ENCODE measurements around the gene SYNE2. TPM values are rescaled to one million over a fixed set of nuclear protein-coding genes. Genes with fewer than 3 reads are reported as not detected.
"Not testable (repeated sequence)": the region's sequence is repeated elsewhere in the genome, so short reads cannot be mapped to it uniquely, and the experiment has no call there.

SYNE2 gene
- polyA plus RNA-seq, 5 donors = 69.7 to 101 (median 93.6) TPM

DNA sequence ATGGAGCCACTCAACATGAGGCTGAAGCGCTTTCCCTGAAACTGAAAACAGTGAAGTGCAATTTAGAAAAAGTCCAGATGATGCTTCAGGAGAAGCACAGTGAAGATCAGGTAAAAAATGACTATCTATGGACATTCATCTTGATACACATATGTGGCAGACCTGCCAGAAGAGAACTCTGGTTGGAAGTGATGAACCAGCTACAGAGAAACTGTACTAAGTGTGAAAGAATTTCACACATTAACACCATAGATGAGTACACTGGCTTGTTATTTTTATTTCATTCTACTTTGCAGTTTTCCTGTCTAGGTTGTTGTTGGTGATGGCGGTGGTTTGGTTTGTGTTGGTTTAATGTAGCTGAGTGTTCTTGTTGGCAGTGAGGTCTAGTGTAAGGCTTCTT is 266.7 kb downstream of the SYNE2 start:
- no peak for DNase-seq

DNA sequence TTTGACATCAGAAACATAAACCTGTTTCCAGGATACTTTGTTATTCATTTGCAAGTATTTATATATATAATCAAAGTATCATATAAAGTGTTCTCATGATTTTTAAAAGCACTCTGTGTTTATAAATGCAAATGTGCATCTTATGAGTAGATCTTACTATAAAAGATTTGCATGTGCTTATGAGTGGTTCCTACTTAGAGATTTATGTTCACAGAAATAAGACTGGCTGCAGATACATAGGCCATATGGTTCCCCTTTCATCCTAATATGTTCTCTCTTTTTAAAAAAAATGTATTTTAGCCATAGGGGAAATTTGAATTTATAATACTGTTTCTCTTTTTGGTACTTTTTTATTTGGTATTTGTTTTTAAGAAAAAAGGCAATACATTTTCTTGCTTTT is 267.2 kb downstream of the SYNE2 start:
- DNase-seq = no peak

DNA sequence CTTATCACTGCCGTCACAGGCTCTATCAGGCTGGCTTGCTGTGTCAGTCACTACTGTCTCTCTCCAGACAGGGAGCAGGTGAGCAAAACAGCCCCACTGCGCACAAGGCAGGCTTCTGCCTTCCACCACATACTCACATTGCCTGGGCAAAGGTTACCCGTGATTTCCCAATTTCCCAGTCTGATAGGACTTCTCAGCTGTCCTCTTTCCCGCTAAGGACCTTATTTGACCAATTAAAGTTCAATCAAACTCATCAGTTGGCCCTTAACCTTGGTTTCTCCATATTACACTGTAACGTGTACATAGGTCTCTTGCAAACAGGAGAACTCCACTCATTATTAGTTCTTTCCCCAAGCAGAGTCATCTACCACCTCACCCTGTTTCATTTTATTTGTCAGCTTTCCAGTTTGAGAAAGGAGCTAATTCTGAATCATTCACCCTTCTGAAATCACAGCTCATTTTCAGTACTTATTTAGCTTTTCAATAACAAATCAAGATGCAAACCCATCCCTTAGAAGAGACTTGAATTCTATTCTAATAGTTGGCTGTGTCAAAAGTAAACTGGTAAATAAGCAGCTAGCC is 270.5 kb downstream of the SYNE2 start:
- DNase-seq = no peak

DNA sequence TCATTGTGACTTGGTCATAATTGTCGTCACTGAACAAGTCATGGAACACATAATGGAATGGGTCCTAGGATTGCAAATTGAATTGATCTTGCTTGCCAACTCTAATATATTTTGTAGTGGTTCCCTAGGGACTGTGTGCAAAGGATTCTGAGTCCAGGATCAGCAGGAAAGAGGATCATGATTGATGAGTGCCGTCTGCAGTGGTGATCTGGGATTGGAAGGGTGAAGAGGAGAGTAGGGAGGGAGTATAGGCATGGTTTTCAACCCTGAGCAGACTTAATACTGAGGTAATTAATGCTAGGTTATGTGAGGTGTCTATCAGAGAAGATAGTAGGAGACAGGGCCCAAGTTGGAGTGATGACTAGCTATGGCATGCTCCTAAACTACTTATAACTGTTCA is 272.5 kb downstream of the SYNE2 start:
- DNase-seq = no peak

DNA sequence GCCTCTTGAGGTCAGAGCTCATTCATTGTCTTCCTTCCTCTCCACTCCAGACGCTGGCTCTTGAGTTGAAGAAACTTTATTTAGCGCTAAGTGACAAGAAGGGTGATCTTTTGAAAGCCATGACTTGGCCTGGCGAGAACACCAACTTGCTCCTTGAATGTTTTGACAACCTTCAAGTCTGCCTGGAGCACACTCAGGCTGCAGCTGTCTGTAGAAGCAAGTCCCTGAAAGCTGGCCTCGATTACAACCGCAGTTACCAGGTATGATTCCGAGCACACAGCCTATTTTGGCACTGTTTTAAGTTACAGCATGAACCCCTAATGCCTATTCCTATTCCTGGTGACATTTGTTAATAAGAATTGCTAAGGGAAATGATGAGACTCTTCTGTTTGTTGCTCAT is 273.7 kb downstream of the SYNE2 start:
- DNase-seq = no peak

DNA sequence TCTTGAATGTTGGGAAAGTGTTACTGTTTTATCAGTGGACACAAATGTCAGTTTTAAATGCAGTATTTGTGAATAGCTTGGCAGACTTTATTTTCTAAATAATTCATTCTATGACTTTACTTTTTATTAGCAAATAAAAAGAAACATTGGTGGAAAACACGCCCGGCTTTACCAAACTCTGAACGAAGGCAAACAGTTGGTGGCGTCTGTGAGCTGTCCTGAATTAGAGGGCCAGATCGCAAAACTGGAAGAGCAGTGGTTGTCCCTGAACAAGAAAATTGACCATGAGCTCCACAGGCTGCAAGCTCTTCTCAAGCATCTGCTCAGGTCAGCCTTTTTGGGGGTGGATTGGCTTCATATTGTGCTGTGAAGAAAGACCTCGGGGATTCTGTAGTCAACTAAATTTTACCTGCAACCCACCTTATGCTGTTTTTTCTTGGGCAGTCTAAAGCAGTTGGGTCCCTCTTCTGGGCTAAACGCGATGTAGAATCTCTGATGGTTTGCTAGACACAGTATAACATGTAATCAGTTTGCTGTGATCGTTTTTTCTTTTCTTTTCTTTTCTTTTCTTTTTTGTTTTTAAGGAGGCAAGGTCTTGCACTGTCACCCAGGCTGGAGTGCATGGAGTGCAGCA is 285.0 kb downstream of the SYNE2 start:
- DNase-seq = no peak

DNA sequence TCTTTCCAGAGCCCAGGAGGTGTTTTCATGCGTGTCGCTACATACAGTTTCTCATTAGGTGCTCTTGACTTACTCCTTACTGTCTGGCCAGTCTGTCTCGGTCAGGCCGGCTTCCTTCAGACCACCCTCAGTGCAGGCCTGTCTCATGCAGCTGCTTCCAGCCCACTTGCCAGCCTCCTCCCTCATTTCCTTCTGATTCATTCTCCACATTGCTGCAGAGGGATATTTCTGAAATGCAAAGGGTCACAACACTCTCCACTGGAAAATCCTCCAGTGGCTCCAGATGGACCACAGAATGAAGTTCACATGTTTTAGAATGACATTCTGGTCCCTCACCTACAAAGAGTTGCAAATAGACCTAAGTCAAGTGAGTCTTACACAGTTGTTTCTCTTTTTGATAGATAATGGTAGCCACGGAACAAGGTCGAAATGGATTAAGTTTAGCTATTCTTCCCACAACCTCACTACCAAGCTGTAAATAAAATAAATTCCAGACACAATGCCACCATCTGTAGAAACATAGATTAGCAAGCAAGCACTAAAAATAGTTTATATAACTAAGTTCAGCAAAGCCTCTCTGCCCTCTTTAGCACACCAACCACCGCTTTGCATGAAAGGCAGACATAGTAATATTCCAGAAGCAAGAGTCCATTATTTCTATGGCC is 294.5 kb downstream of the SYNE2 start:
- peak; percentile 23 to 60 for DNase-seq

DNA sequence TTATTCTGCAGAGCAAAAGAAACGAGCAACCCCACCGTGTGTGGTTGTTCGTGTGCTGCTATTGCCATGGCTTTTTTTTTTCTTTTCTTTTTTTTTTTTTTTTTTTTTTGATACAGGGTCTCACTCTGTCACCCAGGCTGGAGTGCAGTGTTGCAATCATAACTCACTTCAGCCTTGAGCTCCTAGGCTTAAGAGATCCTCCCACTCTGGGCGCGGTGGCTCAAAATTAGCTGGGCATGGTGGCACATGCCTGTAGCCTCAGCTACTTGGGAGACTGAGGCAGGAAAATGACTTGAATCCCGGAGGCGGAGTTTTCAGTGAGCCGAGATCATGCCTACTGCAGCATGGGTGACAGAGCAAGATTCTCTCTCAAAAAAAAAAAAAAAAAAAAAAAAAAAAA is 297.1 kb downstream of the SYNE2 start:
- no peak for DNase-seq

DNA sequence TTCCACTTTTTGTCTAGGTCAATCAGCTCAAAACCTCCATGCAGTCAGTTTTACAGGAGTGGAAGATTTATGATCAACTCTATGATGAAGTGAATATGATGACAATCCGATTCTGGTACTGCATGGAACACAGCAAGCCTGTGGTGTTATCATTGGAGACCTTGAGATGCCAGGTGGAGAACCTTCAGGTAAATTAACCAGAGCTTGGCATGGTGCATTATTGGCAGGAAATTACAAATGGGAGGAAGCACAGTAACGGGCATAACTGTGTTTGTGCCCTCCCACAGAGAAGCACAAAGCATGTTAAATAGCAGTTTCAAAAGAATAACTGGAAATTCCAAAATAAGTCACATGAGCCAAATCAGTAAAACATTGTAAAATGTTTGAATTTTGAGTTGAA is 305.8 kb downstream of the SYNE2 start:
- DNase-seq = no peak

DNA sequence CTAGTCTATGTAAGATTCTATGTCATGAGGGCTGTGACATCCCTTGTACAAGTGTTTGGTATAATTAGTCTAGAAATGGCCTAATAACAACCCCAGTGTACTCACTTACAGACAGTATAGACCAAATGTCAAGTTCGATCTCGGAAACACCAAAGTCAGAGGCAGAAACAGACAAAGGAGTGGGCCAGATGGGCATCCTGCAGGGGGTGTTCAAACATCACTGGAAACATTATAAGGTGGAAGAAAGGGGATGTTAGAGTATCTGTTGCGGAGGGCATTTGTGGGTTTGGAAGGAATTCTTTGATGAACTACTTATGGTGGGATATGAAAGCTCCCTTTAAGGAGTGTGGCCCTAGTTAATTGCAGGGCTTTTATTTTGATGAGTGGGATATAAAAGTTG is 306.8 kb downstream of the SYNE2 start:
- DNase-seq = no peak

DNA sequence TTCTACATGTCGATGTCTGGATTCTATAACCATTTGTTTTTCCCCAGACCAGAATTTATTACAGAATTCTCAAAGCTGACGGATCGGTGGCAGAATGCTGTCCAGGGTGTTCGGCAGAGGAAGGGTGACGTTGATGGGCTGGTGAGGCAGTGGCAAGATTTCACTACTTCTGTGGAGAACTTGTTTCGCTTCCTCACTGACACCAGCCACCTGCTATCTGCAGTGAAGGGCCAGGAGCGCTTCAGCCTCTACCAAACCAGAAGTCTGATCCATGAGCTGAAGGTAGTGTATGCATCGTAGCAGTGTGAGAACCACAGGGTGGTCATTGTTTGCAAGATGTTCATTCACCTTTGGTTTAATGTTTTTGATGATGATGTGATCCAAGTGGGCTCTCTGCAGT is 317.4 kb downstream of the SYNE2 start:
- DNase-seq = no peak

DNA sequence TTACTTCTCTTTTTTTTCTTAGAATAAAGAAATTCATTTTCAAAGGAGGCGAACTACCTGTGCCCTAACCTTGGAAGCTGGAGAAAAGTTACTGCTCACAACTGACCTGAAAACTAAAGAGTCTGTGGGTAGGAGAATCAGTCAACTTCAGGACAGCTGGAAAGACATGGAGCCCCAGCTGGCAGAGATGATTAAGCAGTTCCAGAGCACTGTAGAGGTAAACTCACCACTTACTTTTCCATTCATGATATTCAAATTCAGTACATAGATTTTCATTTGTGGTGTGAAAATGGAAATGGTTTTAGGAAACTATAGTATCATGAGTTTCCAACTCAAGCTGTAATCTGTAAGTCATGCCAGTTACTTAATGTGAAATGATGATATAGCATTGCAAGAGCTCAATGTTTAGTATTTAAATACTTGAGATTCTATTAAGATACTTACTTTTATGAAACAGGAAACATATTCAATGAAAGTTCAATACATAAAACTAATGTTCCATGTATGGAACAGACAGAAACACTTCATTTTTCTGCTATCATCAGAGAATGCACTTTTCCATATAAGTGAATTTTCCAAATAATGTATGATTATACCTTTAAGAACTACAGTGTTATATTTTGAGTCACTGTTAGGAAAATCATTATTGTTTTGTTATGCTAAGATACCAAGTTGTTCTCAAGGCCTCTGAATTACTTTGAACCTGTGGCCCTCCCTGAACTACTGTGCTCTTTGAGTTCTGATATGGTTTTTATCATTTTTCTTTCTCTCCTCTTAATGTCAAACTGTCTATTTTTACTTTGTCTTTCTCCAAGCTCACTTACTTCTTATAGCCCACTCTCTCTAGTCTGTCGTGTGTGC is 322.3 kb downstream of the SYNE2 start:
- no peak for DNase-seq

DNA sequence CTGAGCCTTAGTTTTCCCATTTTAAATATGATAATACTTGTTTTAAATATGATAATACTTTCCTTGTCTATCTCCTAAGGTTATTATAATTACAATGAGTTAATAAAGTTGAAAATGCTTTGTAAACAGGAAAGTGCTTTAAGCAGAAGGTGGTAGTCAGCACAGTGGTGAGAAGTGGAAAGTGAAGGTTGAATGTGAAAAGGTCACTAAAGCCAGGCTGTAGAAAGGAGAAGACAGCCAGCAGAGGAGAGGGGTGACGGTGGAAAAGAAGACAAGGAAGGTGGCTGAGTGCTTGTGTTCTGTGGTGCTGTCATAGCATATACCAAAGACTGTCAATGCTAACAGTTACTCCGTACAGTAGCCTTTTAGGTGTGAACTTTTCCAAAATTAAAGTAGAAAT is 323.5 kb downstream of the SYNE2 start:
- DNase-seq = no peak

DNA sequence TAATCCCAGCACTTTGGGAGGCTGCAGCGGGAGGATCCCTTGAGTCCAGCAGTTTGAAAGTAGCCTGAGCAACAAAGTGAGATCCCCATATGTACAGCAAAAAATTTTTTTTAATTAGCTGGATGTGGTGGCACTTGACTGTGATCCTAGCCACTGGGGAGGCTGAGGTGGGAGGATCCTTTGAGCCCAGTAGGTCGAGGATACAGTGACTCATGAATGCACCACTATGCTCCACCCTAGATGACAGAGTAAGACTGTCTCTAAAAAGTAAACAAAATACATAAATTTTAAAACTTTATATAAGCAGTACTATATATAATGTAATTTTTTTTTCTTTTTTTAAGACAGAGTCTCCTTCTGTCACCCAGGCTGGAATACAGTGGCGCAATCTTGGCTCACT is 326.0 kb downstream of the SYNE2 start:
- no peak for DNase-seq

DNA sequence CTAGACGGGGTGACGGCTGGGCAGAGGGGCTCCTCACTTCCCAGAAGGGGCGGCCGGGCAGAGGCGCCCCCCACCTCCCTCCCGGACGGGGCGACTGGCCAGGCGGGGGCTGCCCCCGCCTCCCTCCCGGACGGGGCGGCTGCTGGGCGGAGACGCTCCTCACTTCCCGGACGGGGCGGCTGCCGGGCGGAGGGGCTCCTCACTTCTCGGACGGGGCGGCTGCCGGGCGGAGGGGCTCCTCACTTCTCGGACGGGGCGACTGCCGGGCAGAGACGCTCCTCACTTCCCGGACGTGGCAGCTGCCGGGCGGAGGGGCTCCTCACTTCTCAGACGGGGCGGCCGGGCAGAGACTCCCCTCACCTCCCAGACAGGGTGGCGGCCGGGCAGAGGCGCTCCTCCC is 330.1 kb downstream of the SYNE2 start:
- not testable (repeated sequence) for DNase-seq

DNA sequence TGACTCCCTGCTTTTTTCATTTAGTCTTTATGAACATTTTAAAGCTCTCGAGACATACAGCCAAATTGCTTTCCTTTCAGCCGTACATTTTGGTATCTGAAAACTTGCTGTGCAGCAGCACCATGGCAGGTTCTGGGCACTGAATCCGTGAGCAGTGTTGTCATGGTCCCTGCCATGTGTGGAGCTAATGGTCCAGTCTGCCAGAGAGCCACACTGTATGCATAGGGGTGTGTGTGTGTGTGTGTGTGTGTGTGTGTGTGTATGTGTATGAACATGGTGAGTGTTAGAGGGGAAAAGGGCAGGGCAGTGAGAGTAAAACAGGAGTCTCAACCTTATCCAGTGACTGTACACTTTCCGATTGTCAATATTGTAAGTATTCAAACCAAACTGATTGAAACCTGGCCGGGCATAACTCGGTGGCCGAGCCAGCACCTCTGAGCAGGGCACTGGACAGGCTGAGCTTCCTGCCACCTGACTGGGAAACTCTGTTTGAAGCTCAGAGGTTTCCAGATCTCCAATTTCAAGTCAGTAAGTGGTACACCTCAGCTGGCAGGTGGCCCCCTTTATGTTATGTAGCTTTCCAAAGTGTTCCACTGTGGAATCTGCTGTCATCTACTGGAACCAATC is 331.4 kb downstream of the SYNE2 start:
- DNase-seq = no peak

DNA sequence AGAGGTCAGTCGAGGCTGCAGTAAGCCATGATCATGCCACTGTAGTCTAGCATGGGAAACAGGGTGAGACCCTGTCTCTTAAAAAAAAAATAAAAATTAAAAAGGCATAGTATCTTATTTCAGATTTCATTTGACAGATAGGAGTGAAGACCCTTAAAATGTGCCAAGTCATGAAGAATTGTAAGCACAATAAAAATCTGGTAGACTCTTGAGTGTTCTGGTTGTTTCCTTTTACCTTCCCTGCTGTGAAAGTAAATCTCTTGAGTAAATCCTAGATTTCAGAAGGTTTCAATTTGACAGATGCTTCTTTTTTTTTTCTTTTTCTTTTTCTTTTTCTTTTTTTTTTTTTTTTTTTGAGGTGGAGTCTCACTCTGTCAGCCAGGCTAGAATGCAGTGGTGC is 332.4 kb downstream of the SYNE2 start:
- no peak for DNase-seq

DNA sequence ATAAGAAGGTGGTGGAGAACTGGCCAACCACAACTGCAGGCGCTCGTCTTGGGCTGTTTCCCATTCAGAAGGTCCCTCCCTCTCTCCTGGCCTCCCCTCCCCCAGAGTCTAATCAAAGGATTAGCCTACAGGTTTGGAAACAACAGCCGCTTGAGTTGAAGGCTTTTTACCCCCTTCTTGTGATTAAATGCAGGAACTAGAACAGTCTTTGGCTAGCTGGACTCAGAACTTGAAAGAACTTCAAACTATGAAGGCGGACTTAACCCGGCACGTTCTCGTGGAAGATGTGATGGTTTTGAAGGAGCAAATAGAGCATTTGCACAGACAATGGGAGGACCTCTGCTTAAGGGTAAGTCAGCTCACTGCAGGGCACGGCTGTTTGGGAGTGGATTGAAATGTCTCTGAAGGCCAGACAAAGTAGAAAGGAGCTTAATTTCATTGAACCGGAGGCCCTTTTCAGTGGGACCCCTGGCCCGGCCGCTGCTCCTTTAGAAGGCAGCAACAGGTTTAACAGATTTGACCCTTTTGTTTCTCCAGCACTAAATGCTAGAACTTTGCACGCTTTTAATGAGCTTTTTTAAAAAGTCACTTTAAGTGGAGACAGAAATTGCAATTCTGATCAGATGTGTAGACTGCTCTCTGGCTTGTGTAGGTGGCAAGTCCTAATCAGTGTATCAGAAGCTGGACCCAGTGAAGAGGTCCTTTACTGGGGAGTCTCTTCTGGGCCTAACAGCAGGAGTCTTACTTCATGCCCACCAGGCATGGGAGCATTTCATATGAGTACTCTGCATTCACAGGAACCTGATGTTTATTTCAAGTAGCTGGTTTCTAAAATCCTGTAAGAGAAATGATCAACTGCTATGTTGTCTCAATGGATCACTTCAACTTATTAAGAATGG is 333.7 kb downstream of the SYNE2 start:
- no peak for DNase-seq

DNA sequence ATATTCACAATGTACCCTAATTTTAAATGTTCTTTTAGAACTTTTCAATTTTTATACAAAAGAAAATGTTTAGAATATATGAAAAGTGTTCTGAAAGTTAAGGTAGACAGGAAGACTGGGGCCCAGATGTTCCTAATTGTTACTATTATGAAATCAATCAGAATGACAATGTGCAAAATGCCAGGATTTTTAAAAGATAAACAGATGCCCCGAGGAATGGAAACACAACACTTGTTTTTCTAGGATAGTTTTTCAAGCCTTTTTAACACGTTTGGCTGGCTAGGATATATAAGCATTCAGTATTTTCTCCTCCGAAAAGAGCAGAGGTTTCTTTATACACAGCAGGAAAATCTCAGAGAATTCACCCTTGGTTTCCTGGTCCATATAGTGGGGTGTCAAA is 334.5 kb downstream of the SYNE2 start:
- no peak for DNase-seq

DNA sequence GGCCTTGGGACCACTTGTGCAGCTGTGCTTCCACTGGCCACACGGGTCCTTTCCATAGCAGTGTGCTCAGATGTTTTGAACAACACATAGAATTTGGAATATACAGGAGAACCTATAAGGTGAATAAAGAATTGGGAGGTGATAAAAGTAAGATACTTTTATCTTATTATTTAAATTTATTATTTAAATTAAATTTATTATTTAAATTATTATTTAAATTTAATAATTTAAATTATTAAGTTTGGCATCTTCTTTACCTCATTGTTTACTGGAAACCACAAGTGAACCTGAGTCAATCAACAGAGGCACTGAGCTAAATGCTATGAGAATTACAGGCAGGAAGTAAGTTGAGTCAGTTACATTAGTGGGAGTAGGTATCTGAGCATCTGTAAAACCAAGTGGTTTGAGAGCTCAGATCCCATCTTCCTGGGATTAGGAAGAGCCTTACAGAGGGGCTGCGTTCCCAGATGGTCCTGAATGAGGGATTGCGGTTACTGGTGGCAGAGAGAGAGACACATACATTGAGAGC is 338.2 kb downstream of the SYNE2 start:
- DNase-seq = no peak

DNA sequence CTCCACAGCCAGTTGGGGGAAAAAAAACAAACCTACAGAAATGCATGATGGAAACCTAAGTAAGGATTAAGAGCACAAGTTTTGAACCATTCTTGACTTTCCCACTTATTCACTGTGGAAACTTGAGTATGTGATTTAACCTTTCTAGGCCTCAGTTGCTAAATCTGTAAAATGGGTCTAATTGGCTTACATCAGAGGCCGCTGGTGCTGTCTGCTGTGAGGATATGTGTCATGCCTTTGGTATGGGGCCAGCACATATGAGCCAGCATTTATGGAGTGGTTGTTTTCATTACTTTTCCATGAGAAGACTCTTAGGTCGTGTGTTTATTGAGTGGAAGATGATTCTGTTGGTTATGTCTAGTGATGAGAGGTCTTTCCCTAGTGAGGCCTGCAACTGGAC is 339.0 kb downstream of the SYNE2 start:
- DNase-seq = no peak

All from right lung (tissue), 5 donors.